WTC11 (cell line): Measurements from ENCODE around the gene UGT2A1.

Experiments
- ARID4B ChIP-seq: sonication (generic); formaldehyde crosslinking; IDR thresholded peaks from 2 replicates; pipeline ENCODE4 v1.8.0; 2023; ENCODE audit warnings: missing genetic modification reagents, mild to moderate bottlenecking, borderline replicate concordance
- ATF1 ChIP-seq: sonication (generic); formaldehyde crosslinking; IDR thresholded peaks from 2 replicates; pipeline ENCODE4 v1.8.1; 2023; ENCODE audit warnings: mild to moderate bottlenecking, moderate library complexity, missing genetic modification reagents
- ATF3 ChIP-seq: sonication (generic); formaldehyde crosslinking; conservative IDR thresholded peaks from 2 replicates; pipeline ENCODE4 v1.8.1; 2022; ENCODE audit warnings: mild to moderate bottlenecking, missing genetic modification reagents
- CREM ChIP-seq: sonication (generic); formaldehyde crosslinking; IDR thresholded peaks from 2 replicates; pipeline ENCODE4 v1.8.1; 2022; ENCODE audit warnings: mild to moderate bottlenecking, missing genetic modification reagents, moderate library complexity
- CTCF ChIP-seq: fragments of 200-600 bp; IDR thresholded peaks from 2 replicates; pipeline ENCODE4 v1.8.0; 2022; ENCODE audit warnings: antibody characterized with exemption
- MYBL2 ChIP-seq: sonication (generic); formaldehyde crosslinking; IDR thresholded peaks from 2 replicates; pipeline ENCODE4 v1.8.1; 2023; ENCODE audit warnings: mild to moderate bottlenecking, moderate library complexity, missing genetic modification reagents
- TEAD1 ChIP-seq: sonication (generic); formaldehyde crosslinking; IDR thresholded peaks from 2 replicates; pipeline ENCODE4 v1.8.0; 2022; ENCODE audit warnings: mild to moderate bottlenecking, missing genetic modification reagents

GRCh38 chr4:69610484-69610883 is 42.6 kb downstream of the UGT2A1 start:
- TF ChIP-seq MYBL2 (CRISPR knock-in tag), result no peak
- no peak for TF ChIP-seq CTCF
- no peak for TF ChIP-seq ARID4B (CRISPR knock-in tag)
- no peak for TF ChIP-seq ATF1 (CRISPR knock-in tag)
- TF ChIP-seq TEAD1, result no peak
- no peak for TF ChIP-seq CREM (CRISPR knock-in tag)
- TF ChIP-seq ATF3 (CRISPR knock-in tag), result no peak
